NCI-H128 (cell line): ENCODE data around the gene DPPA5.
"Not testable (repeated sequence)": the region's sequence is repeated elsewhere in the genome, so short reads cannot be mapped to it uniquely, and the experiment has no call there.

ENCODE experiments used
- DNase-seq: peaks from one replicate; lab custom pipeline; 2025; ENCODE audit not compliant: unreplicated experiment; lab: John Stamatoyannopoulos, UW

The DPPA5 gene

GRCh38 chr6:73353636-73354593 is at the start of gene DPPA5:
Gene DPPA5 (minus strand): TSS chr6:73354276. CDS start chr6:73354225, 51 bp downstream.
- DNase-seq: no peak

DNA sequence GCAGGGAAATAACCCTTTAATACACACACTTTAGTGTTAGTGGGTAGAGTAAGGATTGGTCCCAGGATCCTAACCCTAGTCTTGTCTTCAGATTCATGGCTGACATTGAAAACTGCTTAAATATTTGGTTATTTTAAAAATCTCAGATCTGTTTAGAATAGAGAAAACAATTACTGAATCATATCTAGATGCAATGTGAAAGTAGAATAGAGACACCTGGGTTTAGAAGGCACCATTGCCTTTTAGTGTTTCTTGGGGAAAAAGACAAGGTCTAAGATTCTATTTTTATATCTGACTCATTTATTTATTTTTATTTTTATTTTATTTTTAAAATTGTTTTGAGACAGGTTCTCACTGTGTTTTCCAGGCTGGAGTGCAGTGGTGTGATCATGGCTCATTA is 46.6 kb upstream of the DPPA5 start:
- DNase-seq: no peak

DNA sequence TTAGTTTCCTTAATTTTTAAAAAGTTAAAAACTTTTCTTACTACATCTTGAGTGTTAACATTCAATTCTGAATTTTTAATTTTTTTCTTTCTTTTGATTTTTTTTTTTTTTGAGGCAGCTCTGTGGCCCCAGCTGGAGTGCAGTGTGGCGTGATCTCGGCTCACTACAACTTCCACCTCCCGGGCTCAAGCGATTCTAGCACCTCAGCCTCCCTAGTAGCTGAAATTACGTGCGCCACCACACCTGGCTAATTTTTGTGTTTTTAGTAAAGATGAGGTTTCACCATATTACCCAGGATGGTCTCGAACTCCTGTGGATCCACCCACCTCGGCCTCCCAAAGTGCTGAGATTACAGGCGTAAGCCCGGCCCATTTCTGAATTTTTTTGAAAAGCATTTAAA is 41.8 kb upstream of the DPPA5 start:
- no peak for DNase-seq

DNA sequence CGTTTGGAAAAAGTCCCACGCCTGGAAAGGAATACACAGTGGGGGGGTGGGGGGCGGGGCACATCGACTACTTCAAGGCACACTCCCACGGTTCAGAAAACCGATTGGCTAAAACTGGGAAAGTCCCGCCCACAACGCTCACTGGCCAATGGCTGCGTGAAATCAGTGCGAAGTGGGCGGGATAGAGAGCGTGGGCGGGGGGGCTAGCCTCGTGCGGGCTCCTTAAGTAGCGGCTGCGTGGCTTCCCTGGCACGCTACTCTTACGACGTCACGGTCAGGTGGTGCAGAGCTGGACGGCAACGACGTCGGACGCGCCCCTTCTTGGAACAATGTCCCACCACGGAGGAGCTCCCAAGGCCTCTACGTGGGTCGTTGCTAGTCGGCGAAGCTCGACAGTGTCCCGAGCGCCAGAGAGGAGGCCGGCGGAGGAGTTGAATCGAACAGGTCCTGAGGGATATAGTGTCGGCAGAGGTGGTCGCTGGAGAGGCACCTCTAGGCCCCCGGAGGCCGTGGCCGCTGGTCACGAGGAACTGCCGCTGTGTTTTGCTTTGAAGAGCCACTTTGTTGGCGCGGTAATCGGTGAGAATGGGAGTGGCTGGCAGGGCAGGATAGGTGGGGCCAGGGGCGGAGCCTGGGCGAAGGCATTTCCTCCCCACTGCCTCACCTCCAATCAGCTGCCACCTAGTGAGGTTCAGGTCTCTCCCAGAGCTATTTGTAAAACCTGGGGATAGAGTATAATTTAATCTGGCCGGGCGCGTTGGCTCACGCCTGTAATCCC is 40.7 kb upstream of the DPPA5 start, which contains the start of gene DDX43:
TSS of gene DDX43 (plus strand) at position 252 of the 778 bp plus-strand sequence. CDS start at position 330, 78 bp downstream.
- DNase-seq: no peak

- DNase-seq: no peak
These were observed 39.2 kb upstream of the DPPA5 start for GRCh38 chr6:73393278-73393677.

DNA sequence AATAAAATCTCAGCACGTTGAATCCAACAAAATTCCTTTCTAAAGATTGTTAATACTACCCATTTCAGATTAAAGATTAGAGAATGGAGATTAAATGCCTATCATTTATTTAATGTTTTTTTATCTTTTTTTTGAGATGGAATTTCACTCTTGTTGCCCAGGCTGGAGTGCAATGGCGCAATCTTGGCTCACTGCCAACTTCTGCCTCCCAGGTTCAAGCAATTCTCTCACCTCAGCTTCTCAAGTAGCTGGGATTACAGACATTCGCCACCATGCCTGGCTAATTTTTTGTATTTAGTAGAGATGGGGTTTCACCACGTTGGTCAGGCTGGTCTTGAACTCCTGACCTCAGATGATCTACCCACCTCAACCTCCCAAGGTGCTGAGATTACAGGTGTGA is 38.1 kb upstream of the DPPA5 start:
- DNase-seq: not testable (repeated sequence)

DNA sequence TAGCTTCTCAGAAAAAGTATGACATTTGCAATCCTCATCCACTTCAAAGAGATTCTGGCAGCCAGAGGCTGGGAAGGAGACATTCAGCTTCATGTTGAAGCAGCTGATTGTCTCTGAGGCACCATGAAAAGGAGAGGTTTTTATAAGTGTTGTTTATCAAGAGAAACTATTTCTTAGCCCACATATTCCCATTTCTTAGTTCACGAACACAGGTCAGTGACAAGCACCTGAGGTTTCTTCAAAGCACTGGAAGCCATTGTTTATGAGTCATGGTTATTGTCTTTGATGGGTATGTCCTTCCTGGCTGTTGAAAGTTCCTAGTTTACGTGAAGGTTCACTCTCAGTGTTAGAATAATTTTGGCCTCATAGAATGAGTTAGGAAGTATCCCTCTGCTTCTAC is 37.6 kb upstream of the DPPA5 start:
- DNase-seq: no peak

DNA sequence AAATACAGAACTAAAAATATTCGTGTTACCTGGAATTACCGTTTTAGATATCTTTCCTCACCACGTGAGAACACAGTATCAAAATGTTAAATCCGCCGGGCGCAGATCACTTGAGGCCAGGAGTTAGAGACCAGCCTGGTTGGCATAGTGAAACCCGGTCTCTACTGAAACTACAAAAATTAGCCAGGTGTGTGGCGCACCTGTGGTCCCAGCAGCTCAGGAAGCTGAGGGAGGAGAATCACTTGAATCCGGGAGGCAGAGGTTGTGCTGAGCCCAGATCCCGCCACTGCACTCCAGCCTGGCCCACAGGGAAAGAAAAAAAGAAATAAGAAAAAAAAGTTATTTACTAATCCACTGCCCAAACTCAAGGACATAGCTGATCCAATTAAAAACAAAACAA is 35.8 kb upstream of the DPPA5 start:
- DNase-seq: no peak

- no peak for DNase-seq
These were observed 34.9 kb upstream of the DPPA5 start for GRCh38 chr6:73388800-73389512.

GRCh38 chr6:73388433-73388799 is 34.3 kb upstream of the DPPA5 start:
- DNase-seq: no peak

DNA sequence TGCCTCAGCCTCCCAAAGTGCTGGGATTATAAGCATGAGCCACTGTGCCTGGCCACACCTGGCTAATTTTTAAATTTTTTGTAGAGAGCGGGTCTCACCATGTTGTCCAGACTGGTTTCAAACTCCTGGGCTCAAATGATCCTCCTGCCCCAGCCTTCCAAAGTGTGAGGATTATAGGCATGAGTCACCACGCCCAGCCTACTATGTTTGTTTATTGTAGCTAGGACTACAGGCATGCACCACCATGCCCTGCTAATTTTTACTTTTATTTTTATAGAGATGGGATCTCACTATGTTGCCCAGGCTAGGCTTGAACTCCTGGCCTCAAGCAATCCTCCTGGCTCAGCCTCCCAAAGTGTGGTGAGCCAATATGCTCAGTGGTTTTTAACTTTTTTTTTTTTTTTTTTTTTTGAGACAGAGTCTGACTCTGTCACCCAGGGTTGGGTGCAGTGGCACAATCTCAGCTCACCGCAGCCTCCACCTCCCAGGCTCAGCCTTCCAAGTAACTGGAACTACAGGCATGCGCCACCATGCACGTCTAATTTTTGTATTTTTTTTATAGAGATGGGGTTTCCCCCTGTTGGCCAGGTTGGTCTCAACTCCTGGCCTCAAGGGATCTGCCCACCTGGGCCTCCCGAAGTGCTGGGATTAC is 28.5 kb upstream of the DPPA5 start:
- no peak for DNase-seq

DNA sequence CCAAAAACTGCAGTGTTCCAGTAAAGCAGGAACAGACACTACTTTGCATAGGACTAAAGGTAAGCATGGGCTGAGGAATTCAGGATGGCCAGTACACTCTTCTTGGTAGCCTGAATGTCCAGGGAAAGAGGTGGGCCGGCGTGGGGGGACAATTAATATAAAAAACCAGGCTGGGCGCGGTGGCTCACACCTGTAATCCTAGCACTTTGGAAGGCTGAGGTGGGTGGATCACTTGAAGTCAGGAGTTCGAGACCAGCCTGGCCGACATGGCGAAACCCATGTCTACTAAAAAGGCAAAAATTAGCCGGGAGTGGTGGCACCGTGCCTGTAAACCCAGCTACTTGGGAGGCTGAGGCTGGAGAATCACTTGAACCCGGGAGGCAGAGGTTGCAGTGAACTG is 27.5 kb upstream of the DPPA5 start:
- DNase-seq: not testable (repeated sequence)

- no peak for DNase-seq
These were observed 23.1 kb upstream of the DPPA5 start for GRCh38 chr6:73377225-73377624.

- no peak for DNase-seq
These were observed 21.1 kb upstream of the DPPA5 start for GRCh38 chr6:73375216-73375615.

DNA sequence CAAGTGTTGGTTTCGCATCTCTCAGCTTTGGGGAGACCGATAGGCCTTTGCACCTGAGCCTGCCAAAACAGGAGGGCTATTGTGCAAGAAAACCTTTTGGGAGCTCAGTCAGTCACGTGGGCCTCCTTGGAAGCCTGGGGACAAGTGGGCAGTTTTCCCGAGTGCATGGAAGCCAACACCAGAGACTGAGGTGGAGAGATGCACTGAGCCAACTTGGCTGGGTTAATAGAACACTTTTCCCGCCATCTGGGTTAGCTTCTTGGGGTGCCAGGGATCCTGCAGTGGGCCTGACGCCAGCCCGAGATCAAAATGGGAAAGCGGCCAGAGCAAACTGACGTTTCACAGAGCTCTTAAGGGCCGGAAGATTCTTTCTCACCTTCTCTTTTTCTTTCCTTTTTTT is 18.4 kb upstream of the DPPA5 start:
- DNase-seq: no peak

GRCh38 chr6:73371984-73372383 is 17.9 kb upstream of the DPPA5 start:
- no peak for DNase-seq

GRCh38 chr6:73369563-73369962 is 15.5 kb upstream of the DPPA5 start, which contains the start of gene OOEP:
Gene OOEP (minus strand): TSS chr6:73369897. CDS start chr6:73369792, 105 bp downstream.
- no peak for DNase-seq

- no peak for DNase-seq
These were observed 15.1 kb upstream of the DPPA5 start for GRCh38 chr6:73369157-73369556.

DNA sequence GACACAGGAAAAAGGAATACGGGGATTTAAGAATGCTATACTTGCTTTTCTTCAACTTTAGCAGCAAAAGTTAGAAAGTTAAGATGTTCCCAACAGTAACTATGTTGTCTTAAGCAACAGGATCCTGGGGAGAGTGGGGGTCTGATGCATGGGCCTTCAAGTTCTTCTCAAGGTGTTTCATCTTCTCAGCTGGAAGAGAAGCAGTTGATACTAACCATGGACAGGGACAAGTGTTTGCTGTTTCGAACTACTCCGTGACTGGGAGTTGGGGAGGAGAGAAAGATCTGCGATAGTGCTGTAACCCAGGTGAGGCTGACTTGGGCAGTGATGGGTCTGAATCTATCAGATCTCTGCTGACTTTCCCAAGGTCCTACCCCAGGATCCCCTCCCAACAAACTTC is 14.6 kb upstream of the DPPA5 start:
- DNase-seq: no peak

DNA sequence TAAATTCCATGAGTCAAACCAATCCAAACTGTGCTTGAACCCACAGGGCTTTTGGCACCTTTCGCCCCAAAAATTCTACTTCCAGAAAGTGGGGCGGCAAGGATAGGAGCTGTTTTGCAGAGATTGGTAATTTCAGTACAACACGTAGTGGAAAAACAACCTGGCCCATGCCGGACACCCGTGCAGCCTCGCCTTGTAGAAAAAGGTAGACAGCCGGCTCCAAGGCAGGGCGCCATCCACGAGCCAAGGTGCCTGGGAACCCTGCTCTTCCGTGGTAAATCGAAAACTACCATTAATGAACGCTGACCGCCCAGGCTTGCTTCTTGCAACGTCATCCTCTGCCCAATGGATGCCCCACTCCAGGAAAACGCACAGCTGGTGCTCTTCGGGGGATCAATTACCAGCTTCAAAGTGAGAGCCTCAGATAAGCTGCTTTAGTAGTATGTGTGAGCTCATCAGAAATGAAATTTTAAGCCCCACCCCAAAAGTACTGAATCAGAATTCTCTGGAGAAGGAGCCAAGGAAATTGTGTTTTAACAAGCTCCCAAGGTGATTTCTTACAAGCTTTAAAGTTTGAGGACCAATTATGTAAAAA is 13.8 kb upstream of the DPPA5 start:
- no peak for DNase-seq
